GM18502 (cell line): Measurements from ENCODE around the gene SGCE.

ENCODE experiments used
- ATAC-seq: cut with Tn5 transposase; IDR thresholded peaks from one replicate; pipeline ENCODE4 v1.9.1; 2021; ENCODE audit warnings: mild to moderate bottlenecking; ENCODE audit not compliant: unreplicated experiment, poor library complexity

SGCE gene

DNA sequence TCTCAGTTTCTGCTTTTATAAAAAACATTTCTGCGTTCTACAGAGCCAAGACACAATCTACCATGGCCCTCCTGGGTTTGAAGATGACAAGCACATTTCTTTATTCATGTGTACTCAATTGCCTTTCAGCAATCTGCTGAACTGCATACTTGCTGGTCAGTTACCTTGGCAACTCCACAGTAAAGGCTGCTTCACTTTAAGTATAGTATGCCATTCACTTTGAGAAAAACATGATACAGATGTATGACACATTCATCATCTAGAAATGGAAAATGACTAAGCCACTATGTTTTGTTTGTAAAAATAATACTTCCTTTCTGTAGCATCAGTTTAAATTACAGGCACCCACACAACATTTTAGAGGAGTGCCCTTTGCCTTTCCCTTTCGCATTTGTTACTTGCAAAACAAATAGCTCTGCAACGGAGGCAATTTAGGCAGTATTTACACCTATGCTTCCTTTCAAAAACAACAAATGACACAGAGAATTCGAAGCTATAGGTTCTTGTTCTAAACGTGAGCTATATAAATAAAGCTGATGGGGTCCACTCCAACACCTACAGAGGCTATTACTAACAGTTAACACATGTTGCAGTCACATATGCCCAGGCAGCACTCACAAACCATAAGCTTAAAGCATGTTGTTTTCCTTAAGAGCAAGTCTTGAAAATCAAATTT is 23.5 kb downstream of the SGCE start:
- ATAC-seq: peak; percentile 68

- ATAC-seq: no peak
Observed at GRCh38 chr7:94630855-94631254, 25.1 kb downstream of the SGCE start.

DNA sequence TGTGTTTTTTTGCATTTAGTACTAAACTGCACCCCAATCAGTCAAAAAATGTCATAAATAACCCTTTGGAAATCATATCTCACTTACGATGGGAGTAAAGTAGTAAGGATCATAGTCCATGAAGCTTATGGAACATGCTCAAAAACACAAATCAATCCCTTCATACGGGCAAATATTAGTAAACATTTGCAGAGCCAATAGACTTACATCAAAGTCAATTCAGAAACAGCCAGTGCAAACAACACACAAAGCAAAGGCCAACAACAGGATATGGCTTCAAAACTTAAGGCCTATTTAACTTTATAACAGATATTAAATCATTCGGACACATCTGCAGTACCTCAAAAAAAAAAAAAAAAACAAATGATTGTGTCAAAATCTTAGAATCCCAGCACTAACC is 32.1 kb downstream of the SGCE start:
- no peak for ATAC-seq

- ATAC-seq: peak; percentile 21
Observed at GRCh38 chr7:94621120-94621519, 34.8 kb downstream of the SGCE start.

DNA sequence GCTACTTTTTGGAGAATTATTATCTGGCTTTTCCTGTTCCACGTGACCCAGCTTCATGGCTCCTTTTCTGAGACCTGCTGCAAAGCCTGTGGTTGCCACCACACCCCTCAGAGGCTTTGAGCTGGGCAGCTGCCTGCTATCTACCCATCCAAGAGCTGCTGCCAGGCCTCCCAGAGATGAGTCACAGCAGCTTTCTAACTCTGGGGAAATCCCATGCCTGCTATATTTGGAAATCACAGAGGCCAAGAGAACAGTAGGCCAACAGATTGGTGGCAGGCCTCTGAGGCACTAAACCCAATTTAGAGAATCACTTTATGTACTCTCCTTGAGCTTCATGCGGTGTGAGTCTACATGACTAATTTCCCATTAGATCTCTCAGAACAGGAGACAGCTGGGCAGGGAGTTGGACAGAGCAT is 35.2 kb downstream of the SGCE start:
- peak; percentile 99 for ATAC-seq

- no peak for ATAC-seq
Observed at GRCh38 chr7:94618126-94618525, 37.8 kb downstream of the SGCE start.

DNA sequence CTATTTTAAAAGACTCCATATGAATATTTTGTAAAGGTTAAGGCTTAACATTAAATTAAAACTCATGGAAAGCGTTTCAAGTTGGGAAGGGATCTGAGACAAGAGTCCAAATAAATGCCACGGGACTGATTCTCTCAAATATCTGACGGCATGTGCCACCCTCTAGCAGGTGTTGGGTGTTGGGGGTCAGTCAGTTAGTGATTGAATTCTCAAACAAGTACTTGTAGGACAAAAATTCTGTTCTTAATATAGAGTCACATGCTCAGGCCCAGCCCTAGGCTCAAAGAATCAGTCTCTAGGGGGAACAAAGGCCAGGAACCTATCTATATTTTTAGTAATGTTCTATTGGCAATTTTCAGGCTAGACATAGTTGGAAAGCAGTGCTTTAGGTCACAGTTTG is 39.1 kb downstream of the SGCE start:
- ATAC-seq: no peak

GRCh38 chr7:94615666-94616065 is 40.3 kb downstream of the SGCE start:
- ATAC-seq: no peak

GRCh38 chr7:94612661-94613060 is 43.3 kb downstream of the SGCE start:
- ATAC-seq: no peak

GRCh38 chr7:94612253-94612652 is 43.7 kb downstream of the SGCE start:
- no peak for ATAC-seq

GRCh38 chr7:94609561-94609960 is 46.4 kb downstream of the SGCE start:
- ATAC-seq: no peak

GRCh38 chr7:94605031-94605430 is 50.9 kb downstream of the SGCE start:
- peak; percentile 82 for ATAC-seq

- no peak for ATAC-seq
Observed at GRCh38 chr7:94602181-94602580, 53.8 kb downstream of the SGCE start.

DNA sequence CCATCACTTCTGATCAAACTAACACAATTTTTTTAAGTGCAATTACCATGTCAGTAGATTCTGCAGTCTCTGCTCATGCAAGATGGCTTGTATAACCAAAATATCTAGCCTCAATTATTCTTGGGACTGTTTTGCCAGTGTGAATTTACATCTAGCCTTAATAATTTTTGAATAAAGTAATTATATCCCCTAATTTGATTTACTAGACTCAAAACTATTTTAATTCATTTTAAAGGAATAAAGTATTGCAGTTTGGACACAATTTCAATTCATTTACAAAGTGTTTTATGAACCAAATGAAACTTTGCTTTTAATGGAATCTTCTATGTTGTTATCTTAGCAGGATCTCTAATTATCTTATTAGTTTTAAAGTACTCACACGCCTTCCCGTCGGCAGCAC is 55.7 kb downstream of the SGCE start:
- ATAC-seq: no peak

DNA sequence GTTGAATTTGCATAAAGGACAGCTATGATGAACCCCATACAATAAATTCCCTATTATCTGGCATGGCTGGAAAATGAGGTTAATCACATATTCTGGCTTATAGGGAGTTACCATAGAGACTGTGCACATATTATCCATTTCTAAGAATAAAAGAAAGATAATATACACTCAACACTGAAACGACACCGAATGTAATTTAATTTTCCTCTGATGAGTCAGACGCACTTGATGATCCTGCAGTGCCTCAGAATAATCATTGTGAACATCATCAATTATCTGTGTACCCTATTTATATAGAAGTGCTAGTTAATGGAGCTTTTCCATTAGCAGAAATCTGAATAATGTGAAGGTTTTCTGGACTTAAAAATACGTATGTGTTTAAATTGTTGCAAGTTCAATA is 60.2 kb downstream of the SGCE start:
- ATAC-seq: no peak

DNA sequence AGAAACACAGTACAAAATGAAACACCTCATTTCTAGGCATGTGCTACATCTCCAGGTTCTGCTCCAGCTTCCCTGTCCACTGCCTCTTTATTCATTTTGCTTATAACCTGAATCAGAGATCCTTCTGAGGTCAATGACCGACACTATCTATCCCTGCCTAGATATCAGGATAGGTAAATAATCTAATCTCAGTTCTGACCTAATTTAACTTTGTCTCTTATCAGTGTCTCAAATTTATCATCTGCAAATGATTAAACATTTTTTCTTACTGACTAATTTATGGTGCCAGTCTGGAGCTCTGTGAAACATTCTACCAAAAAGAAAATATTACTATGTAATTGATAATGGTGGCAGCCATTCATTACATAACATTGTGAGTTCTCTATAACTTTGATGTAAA is 61.1 kb downstream of the SGCE start:
- no peak for ATAC-seq

- ATAC-seq: peak; percentile 77
Observed at GRCh38 chr7:94591176-94591575, 64.8 kb downstream of the SGCE start.

DNA sequence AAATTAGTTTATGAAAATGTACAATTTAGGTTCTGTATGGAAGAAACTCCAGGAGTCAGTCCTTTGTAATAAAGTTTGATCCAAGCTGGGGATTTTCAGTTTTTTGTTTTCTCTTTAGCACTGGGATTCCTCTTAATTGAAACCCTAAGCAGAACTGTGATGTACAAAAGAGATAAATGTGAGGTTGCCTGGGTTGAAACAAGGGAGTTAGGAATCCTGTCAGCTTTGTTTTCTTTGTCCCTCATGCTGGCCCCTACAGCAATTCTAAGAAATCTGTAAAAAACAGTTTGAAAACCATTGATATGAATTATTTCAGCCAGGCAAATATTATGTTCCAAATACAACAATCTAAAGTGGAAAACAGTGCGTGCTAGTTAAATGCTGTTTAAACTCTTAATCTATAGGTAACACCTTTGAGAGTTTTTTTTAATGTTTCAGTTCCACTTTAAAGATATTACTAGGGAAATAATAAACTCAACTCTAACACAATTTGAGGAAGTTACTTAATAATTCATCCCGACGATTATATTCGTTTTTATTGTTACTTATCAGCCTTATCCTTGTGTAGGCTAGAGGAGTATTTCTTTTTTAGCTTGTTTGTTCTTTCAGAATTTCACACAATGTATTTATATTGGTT is 65.3 kb downstream of the SGCE start:
- no peak for ATAC-seq

DNA sequence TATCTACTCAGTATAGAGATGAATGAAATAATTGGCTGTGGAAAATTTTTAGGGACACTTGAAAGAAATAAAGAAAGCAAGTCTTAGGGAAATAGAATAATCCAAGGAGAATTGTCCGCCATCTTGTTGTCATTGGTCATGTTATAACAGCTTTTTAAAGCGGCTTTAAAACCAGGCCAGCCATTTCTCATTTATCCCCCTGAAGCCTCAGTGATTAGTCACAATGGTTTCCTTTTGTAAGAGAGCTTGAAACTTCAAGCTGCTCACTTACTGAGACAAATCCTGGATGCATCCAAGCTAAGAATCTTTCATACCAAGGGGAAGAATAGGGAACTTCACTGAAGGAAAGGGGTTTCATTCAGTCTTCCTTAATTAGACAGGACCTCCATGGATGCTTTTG is 67.9 kb downstream of the SGCE start:
- no peak for ATAC-seq

- ATAC-seq: no peak
Observed at GRCh38 chr7:94584113-94584512, 71.8 kb downstream of the SGCE start.

DNA sequence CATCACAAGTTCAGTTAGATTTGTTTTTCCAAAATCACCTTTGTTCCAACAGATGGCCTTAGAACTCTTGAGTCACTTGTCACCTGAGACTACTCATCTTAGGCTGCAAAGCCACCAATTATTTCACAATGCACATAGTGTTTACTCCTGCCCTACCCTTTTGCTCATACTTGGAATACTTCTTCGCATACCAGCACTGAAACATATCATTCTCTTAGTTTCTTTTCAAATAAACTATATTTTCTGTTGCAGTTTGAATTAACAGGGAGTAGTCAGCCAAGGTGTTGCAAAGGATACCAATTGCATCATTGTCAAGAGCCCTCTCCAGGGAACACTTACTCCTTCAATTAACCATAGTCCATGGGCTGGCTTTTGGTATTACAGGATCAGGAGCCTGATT is 75.3 kb downstream of the SGCE start:
- no peak for ATAC-seq

DNA sequence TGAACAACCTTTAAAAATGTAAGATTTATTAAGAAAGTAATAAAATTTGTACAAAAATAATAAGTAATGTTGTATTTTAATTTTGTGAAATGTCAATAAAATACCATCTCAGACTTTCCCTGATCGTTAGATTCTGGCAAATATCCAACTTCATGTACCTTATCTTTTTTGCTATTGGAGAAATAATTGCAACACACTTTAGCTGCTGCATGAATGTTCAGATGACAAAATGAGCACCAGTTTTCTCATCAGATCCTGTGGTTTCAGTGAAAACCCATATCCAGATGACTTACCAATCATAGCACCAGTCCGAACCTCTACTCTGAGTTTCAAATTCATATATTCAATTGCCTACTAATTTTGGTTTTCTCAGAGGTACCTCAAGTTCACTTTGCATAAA is 76.5 kb downstream of the SGCE start:
- ATAC-seq: no peak
